GM21717 (cell line): Measurements from ENCODE around the gene TRPM3.

ENCODE experiments used
- ATAC-seq: cut with Tn5 transposase; IDR thresholded peaks from one replicate; pipeline ENCODE4 v1.9.1; 2021; ENCODE audit warnings: mild to moderate bottlenecking, moderate library complexity; ENCODE audit not compliant: unreplicated experiment

Gene TRPM3

GRCh38 chr9:71098801-71099200 lies 22.6 kb downstream of the TRPM3 start:
- no peak for ATAC-seq

DNA sequence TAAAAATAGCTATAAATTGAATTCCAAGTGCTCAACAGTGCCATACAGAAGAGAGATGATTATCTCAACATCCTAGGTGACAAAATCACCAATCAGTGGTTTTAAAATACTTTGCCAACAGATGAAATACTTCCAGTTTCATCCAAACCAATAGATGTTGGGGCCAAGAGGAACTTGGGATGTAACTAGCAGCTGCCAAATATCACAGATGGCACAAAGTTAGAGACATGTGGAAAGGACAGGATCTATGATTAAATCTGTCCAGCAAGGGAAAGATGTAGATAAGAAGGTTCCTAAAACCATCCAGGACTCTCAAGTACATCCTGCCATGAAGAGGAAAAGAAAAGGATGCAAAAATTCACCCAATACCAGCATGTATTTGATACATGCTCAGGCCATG lies 23.8 kb downstream of the TRPM3 start:
- ATAC-seq: no peak

GRCh38 chr9:71096421-71097108 lies 24.9 kb downstream of the TRPM3 start:
- ATAC-seq: no peak

DNA sequence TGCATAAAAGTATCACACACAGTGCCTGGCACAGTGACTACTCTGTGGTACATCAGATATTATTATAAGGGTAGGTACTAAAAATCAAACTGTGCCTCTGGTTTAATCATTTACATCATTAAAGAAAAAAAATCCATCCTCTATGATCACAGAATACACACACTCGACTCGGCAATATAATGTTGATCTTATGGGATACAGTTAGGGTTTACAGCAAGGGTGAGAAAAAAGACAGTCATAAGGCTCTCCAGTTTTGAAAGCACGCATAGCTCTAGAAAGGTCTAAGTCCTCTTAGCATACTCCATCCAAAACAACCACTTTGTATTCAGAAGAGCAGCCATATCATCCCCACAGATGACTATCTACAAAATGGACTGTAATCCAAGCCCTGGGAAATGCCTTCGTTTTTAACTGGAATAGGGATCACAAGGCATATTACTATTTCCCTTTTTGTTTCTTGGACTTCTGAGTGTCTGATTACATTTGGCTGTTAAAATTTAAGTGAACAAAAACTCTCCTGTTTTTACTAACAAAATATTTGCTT lies 26.6 kb downstream of the TRPM3 start:
- no peak for ATAC-seq

GRCh38 chr9:71090896-71091295 lies 30.5 kb downstream of the TRPM3 start:
- ATAC-seq: no peak

DNA sequence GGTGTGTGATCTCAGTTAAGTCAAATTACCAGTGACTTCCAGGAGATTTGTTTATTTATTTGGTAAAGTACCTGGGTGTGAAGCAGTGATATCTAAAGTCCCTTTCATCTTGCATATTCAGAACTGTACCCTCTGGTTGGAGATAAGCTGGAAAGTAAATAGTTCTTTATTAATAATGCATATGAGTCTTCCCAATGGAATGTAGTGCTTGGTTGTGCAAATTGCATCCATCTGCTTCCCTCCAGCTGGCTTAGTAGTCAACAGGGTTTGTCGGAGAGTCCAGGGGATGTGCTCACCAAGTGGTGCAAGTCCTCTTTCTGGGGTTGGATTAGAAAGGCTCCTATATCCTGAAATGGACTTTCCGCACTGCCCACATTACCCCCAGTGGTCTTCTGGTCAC lies 42.0 kb downstream of the TRPM3 start:
- ATAC-seq: no peak

DNA sequence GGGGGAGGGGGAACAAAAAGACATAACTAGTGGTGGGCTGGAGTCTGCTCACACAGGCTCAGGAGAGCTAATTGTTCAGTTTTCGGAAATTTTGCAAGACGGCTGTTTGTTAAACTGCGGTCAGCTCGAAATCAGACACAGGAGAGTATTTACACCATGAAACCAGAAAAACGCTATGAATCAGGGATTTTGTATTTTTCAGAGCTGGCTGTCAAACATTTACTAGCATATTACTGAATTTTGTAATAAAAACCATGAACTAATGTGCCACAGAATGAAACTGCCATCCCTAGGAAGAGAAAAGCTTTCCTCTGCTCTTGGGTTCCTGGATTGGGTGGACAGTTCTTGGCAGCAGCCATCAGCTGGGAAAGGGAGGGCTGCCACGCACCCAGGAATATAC lies 45.3 kb downstream of the TRPM3 start:
- no peak for ATAC-seq

DNA sequence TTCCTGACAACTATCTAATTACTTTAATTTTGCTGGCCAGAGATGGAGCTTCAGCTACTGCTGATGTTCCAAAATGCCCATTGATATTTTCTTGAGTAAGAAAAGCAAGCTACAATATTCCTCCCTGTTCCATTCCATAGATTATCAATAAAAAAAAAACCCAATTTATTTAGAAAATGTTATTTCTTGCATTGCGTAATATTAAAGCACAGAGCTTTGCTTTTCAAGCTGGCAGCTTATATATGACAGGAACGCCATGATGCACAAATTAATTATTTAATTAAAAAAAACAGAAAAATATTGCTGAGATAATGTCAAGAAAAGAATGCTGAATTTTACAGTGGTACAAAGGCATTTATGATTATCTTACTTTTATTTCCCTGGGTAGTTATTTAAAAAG lies 47.9 kb downstream of the TRPM3 start:
- ATAC-seq: no peak

- ATAC-seq: no peak
These were observed 48.8 kb downstream of the TRPM3 start for GRCh38 chr9:71072587-71072986.

GRCh38 chr9:71071633-71072032 lies 49.8 kb downstream of the TRPM3 start:
- no peak for ATAC-seq

DNA sequence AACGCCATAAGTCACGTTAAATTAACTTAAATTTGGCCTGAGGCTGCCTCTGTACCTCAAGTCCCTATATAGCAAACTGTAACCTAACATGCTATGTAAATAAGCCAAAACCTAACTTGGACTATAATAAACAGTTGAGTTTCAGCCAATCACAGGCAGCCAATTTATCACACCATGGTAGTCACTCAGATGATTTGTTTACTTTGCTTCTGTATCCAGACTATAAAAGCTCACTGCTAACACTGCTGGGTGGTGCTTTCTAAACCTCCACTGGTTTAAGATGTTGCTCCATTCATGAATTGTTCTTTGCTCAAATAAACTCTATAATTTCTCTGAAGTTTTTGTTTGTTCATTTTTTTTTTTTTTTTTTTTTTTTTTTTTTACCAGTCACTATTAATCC lies 62.8 kb downstream of the TRPM3 start:
- ATAC-seq: no peak

DNA sequence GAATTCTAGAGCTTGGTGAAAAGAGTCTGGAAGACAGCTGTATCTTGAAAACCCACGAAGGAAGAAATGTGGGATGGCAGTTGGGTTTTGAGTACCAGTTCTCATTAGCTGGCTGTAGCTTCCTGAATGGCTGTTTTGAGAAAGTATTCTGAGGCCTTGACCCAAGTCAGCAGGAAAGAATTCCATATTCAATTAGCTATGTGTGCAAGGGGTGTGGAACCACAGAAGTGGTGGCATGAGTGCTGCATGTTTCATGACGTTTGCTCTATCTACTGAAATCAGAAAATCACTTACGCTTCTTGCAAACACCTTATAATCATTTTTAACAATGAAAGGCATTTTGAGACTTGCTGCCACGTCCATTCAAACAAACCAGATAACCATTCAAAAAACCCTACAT lies 69.1 kb downstream of the TRPM3 start:
- no peak for ATAC-seq

- no peak for ATAC-seq
These were observed 73.1 kb downstream of the TRPM3 start for GRCh38 chr9:71048280-71048679.

DNA sequence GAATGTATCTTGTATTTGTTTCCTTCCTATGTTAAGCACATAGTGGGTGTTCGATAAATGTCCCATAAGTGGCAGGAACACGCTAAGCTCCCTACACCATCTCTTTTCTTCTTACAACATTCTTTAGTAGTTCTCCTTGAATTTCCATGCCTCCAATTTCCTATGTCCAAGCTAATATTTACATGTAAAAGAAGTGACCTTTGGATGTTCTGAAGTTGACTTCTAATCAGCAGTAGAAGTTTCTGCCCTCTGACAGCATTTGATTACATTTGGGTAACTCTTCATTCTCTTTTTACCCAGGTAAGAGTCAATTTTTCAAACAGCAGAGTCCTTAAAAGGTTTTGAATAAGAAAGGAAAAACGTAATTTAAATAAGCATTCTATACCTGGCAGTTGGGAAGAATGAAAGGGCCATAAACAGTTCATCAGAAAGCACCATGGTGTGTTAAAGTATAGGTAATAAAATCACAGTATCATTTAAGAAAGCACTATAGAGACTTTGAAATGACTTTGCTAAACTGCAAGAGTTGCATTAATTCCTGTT lies 78.9 kb downstream of the TRPM3 start:
- ATAC-seq: no peak

- ATAC-seq: no peak
These were observed 83.9 kb downstream of the TRPM3 start for GRCh38 chr9:71037521-71037920.

GRCh38 chr9:71036501-71036900 lies 84.9 kb downstream of the TRPM3 start:
- ATAC-seq: no peak

DNA sequence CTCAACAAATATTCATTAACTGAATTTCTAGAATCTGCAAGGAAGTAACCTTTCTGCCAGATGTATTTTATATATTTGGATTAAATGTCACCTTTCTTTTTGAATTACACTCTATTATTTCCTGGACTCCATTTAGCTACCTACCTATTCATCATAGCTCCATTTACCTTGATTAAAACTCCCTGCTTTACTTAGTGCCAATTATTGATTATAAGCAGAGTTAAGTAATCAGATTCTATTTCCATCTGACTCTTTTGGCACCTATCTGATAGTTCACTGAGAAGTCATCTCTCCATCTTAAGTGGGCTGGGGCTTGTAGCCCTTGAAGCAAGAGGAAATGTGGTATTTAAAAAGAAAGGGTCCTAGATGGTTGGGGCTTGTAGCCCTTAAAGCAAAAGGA lies 88.6 kb downstream of the TRPM3 start:
- no peak for ATAC-seq

- ATAC-seq: no peak
These were observed 95.7 kb downstream of the TRPM3 start for GRCh38 chr9:71025728-71026127.

GRCh38 chr9:71025201-71025600 lies 96.2 kb downstream of the TRPM3 start:
- ATAC-seq: no peak

DNA sequence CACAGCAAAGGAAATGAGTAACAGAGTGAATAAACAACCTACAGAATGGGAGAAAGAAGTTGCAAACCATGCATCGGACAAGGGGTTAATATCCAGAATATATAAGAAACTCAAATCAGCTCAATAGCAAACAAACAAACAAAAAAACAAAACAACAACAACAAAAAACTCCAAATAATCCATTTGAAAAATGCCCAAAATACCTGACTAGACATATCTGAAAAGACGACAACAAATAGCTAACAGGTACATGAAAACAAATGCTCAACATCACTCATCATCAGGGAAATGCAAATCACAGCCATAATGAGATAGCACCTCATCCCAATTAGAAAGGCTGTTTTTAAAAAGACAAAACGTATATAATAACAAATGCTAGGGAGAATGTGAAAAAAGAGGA lies 111.2 kb downstream of the TRPM3 start:
- no peak for ATAC-seq

DNA sequence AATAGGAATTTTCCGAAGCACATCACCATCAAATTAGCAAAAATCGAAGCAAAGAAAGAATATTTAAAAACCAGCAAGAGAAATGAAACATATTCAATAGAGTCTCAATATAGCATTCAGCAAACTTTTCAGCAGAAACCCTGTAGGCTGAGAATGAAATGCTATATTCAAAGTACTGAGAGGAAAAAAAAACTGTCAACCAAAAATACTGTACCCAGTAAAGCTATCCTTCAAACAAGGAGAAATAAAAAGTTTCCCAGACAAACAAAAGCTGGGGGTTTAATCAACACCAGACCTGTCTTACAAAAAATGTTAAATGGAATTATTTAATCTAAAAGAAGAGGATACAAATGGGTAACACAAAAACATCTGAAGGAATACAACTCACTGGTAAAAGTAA lies 116.0 kb downstream of the TRPM3 start:
- ATAC-seq: no peak

DNA sequence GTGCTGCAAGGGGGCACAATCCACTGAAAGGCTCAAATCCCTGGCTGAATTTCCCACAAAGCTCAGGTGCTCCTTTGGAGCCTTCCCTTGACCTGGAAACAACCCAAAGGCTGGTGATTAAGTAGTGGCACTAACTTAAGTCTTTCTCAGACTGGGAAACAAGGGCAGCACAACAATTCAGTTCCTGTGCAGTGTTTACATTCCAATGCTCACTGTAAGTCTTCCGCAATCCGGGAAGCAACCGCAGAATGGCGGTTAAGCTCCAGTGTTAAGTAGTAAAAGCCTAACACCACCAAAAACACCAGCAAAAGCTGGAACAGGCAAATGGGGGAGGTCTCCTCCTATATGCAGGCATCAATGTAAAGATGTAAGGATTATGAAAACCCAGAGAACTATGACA lies 117.2 kb downstream of the TRPM3 start:
- ATAC-seq: no peak

- no peak for ATAC-seq
These were observed 118.1 kb downstream of the TRPM3 start for GRCh38 chr9:71003346-71003745.
